NK-92 (cell line): ENCODE results near the gene POLR3A.

Experiments
- DNase-seq: peaks from one replicate; lab custom pipeline; 2025; ENCODE audit not compliant: unreplicated experiment; lab: John Stamatoyannopoulos, UW

Gene POLR3A

DNA sequence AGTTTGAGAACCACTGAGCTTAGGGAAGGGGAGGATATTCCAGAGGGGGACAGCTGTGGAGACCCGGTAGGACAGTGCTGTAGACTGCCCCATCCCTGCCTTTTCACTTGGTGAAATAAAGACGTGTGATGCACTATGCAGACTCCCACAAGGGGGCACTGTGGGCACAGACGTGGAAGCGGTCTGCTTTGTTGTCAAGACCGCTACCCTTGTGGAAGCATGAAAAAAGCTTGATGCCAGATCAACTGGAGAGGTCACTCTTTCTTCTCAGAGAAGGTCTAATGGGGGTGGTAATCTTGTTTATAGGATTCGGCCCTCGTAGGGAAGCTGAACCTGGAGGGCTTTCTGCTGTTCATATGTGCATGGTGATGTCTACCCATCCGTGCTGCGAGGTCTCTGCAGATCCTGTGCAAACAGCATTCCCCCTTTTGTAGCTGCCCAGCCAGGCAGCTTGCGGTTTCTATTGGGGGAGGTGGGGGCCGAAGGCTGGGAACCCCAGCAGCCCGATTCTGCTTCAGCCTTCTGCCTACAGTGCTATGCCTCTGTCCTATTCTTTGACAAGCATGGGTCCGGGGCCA is 18.1 kb upstream of the POLR3A start:
- no peak for DNase-seq

DNA sequence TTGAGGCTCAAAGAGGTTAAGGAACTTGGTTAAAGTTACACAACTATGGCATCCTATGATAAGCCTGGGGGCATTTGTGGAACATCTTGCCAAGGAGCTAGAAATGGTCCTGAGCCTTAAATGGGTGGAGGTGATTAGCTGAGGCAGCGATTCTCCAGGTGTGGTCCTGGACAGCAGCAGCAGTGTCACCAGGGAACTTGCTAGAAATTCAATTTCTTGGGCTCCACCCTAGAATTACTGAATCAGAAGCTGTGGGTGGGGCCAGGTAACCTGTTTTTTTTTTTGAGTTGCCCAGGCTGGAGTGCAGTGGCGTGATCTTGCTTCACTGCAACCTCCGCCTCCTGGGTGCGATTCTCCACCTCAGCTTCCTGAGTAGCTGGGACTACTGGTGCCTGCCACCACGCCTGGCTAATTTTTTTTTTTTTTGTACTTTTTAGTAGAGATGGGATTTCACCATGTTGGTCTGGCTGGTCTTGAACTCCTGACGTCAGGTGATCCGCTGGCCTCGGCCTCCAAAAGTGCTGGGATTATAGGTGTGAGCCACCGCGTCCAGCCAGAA is 17.5 kb upstream of the POLR3A start:
- no peak for DNase-seq

DNA sequence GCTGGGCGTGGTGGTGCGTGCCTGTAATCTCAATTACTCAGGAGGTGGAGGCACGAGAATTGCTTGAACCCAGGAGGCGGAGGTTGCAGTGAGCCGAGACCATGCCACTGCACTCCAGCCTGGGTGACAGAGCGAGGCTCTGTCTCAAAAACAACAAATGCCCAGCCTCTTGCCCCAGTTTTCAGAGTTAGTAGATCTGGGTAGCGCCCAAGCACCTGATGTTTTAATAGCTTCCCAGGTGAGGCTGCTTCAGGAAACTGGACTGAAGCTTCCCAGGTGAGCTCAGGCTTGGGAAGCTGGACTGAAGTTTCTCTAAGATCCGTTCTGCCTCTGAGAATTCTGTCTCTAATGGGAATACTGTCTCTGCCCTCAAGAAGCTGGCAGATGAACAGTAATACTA is 16.5 kb upstream of the POLR3A start:
- no peak for DNase-seq

DNA sequence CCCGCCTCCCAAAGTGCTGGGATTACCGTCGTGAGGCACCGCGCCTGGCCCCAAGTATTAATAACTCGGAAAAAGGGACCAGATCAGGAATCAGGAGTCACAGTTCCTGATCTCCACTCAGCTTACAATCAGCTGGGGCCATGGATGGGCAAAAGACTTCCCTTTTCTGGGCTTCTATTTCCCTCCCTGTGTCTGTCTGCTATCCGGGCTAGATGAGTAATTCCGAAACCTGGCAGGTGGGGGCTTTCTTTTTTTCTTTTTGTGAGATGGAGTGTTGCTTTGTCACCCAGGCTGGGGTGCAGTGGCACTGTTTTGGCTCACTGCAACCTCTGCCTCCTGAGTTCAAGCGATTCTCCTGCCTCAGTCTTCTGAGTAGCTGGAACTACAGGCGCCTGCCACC is 15.9 kb upstream of the POLR3A start:
- no peak for DNase-seq

DNA sequence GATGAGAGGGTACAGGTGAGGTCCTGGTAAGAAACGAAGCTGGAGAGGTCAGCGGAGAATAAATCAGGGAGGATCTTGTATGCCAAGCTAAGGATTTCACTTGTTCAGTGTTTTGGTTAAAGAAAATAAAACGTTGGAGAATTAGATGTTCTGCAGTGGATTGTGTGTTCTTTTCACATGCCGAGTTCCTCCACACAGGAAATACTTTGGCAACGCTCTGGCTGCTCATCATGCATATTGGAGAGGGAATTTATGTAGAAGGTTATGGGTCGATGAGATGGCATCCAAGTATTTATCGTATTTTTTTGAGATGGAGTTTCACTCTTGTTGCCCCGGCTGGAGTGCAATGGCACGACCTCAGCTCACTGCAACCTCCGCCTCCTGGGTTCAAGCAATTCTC is 15.4 kb upstream of the POLR3A start:
- DNase-seq: no peak

DNA sequence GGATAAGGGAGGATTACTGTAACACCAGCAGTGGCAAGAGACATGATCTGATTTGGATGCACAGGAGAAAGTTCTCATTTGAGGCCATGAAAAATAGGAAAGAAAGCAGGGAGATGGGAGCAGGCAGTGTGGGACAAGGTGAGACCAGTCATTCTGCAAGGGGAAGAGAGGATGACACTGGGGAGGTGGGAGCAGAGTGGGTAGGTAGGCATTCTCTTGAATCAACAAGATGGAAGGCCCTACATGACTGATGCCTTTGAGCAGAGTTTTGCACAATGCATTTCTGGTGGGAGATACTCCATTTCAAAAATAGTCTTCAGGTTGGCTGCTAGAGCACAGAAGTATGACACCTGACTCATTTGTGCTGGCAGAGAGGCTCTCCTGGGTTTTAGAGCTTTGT is 14.9 kb upstream of the POLR3A start:
- DNase-seq: no peak

DNA sequence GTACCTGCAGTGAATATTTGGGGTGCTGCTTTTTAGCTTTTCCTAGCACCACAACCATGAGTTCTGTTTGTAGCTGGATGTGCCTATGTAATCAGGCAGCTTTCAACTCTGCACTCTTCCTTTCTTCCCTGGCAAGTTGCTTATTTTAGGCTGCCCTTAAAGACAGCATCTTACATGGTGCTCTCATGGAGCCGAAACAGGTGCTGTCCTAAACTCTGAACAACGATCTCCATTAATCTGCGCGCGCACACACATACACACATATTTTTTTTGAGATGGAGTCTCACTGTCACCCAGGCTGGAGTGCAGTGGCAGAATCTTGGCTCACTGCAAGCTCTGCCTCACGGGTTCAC is 13.4 kb upstream of the POLR3A start:
- no peak for DNase-seq

DNA sequence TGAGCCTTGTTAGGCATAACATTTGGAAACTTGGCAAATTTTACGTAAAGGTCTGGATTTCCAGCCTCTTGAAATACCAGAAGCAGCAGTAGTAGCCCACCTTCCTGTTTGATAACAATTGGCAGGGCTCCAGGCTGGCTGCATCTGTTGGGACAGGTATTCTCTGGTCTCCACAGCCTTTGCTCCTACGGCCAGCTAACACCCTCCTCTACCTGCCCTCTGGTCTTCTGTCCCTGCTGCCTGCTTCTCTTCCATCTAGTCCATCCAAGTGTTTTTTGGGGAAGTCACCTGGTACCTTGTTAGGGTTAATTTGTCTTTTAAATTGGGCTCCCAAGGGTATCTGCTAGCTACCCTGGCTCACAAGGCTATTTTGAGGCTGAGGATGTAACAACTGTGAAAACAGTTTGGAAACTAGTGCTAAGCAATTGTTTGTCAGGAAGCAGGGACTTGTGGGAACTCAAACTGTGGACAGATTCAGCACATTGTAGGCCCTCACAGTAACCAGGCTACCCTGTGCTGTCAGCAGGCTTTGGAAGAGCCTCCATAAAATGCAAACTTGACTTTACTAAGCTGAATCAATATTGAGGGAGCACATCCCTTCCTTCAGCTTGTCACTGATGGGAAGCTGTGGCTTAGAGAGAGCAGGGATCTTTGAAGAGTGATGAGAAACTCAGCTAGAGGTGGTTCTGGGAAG is 12.9 kb upstream of the POLR3A start:
- DNase-seq: no peak

DNA sequence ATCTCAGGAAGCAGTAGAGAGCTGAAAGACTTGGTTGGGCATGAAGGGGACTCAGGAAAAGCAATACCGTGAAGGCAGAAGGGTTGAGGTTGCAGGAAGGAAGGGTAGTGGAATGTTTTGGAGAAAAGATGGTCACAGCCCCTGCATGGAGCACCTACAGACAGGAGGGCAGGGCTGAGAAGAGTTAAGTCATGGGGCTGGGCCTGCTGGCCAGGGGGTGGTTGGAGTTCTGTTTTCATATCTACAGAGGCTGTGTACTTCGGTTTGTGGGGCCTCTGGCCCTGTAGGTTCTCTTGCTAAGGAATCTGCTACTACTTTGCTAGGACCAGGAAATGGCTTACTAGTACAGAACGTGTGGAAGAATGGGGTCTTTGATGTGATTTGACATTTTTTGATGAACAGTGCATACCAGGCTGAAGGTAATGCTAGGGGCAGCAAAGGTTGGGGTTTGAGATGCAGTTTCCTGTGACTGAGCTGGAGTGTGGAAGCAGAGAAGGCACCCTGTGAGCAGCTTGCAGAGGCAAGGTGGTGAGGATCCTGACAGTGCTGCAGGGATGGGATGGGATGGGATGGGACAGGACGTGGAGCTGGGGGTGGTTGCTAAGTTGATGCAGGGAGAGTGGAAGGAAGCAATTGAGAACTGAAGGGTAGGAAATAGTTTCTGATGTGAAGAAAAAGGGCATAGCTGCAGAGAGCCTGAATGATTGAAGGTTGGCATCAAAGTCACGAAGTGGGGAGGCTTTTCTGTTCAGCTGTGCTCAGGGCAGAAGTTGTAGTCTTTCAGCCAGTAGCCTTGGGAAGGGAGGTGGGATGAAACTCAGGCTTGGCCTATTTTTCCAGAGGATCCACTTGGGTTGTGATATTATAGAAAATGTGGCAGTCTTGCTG is 12.1 kb upstream of the POLR3A start:
- no peak for DNase-seq

DNA sequence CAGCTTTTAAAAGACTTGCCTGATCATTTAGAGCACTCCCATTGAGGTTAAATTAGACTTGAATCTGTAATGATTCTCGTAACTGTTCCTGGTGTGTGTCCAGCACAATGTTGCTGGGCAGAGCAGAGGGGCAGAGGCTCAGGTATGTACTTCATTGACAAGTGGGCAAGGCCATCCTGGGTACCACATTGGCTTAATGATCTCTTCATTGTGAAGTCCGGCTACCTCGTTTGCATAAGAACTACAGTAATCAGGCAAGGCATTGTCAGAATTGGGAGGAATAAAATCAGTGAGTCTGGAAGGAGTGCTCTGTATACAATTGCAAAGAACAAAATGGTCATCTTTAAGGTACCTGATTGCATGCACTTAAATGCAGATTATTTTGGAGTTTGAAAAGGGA is 10.4 kb upstream of the POLR3A start:
- DNase-seq: no peak

DNA sequence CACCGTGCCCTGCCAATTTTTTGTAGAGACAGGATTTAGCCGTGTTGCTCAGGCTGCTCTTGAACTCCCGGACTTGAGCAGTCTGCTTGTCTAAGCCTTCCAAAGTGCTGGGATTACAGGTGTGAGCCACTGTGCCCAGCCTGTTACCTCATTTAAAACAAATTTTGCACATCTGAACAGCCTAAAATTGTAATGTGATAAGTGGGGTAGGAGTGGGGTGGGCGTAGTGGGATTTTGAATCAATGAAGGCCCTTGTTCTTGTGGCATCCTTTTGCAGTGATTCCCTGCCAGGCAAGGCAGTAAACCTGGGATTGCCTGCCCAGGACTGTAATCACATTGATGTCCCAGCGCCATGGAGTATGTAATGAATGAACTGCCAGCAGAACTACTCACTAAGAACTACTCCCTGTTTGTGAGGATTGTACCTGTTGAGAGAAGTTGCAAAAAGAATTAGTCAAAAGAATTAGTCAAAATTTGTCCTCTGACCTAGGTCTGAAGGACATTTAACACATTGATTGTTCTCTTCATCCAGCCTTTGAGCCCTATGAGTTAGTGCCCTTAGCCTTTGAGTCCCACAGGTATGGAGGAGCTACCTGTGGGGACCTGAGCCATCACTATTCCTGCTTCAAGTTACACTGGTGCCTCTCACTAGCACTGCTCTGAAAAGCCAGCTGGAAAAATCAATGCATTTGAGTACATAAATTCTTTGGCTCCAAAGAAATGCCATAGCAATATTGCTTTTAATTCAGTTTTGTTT is 9.7 kb upstream of the POLR3A start:
- no peak for DNase-seq

DNA sequence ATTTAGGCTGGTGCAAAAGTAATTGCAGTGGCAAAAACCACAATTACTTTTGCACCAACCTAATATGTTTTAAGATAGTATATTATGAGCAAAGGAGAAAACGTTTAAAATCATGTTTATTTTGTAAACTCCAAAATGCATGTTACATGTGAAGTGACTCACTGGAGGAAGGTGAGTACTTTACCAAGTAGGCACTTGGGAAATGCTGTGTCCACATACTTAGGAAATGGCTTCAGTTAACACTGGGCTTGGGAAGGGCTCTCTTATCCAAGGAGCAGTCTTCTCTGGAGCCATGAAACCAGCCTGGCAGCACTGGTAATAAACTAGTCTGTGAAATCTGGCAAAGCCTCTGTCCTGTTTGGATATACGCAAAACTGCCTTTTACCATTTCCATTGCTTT is 8.8 kb upstream of the POLR3A start:
- DNase-seq: no peak

DNA sequence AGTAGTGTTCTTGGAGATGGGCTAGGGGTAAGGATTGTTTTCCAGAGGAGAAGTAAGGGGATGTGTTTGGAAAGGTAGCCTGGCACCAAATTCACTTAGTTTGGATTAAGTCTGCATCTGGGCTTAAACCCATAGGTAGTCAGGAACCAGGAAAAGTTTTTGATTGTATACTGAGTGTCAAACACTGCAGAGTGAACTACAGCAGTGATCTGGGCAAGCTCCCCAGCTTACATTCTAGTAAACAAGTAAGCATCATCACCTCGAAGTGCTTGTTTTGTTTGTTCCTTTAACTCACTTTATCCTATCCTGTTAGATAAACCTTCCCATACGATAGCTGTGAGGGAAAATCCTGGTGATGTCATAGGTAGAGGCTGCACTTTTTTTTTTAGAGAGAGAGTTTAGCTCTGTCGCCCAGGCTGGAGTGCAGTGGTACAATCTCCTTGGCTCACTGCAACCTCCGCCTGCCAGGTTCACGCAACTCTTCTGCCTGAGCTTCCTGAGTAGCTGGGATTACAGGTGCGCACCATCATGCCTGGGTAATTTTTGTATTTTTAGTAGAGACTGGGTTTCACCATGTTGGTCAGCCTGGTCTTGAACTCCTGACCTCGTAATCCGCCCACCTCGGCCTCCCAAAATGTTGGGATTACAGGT is 6.7 kb upstream of the POLR3A start:
- DNase-seq: no peak

DNA sequence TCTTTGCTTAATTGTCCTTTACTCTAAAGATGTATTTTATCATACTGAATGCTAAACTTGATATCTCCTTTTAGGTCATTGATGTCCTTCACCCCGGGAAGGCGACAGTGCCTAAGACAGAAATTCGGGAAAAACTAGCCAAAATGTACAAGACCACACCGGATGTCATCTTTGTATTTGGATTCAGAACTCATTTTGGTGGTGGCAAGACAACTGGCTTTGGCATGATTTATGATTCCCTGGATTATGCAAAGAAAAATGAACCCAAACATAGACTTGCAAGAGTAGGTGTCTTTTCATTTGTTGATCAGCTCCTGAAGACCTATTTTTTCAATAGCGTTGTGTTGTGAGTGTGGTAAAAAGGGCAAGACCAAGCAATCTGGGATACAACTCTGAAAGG is 6.1 kb upstream of the POLR3A start:
- DNase-seq: no peak

DNA sequence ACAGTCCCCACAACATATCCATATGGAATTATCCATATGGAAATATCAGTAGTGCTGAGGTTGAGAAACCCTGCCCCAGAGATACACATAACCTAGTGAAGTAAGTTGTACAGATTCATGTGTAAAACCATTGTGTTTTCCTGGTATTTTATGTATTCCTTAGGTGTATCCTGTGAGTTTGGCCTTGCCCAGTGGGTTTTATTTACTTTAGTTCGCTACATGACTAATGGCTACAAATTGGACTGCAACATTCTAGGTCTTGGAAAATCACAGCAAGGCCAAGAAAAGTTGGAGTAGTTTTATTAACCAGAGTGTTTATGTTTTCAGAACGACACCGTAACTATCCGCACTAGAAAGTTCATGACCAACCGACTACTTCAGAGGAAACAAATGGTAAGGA is 5.7 kb upstream of the POLR3A start:
- no peak for DNase-seq

DNA sequence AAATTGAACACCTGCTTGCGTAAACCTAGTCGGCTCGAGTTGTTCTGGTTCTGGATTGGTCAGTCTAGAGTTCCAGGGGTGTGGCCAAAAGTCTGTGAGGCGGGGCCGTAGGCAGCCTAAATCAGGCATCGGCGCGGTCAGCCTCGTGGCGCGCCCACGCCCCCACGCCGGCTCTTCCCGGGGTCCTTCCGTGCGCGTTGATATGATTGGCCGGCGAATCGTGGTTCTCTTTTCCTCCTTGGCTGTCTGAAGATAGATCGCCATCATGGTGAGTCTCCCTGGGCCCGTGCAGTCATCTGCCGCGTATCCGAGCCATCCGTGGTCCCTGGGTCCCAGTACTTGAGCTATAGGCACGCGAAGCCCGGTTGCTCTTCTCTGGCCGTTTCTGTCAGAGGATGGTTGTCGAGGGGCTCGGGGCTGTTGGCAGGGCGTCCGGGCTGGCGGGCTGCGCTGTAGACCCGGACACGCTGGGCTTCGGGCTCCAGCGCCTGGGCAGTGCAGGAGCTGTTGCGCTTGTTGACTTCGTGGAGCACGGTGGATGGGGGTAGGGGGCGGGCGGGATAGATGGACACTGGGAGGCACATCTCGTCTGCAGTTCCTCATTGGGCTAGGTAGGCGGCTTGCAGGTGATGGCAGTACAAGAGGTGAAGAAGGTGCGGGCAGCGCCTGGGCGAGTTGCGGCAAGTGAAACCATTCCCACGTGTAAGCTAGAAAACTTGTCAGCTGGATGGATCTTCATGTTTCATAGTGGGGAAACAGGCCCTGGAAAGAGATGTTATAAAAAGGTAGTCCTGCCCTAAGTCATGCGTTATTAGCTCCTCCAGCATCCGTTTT is 4.5 kb upstream of the POLR3A start, which contains the start of gene RPS24:
Gene RPS24 (plus strand): TSS at position 227 of the 834 bp plus-strand sequence. CDS start 39 bp downstream, at position 266.
- DNase-seq: peak; percentile 51

DNA sequence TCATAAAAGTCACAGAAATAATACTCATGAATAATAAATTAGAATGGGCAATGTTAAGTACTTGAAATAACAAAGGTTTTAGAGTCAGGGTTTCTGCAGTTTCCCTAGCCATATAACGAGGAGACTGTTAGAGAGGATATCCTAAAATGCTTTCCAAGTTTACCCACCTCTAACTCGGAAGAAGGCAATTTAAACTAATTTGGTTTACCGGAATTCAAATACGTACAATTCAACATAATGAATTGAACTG is 4.0 kb upstream of the POLR3A start:
- DNase-seq: no peak

DNA sequence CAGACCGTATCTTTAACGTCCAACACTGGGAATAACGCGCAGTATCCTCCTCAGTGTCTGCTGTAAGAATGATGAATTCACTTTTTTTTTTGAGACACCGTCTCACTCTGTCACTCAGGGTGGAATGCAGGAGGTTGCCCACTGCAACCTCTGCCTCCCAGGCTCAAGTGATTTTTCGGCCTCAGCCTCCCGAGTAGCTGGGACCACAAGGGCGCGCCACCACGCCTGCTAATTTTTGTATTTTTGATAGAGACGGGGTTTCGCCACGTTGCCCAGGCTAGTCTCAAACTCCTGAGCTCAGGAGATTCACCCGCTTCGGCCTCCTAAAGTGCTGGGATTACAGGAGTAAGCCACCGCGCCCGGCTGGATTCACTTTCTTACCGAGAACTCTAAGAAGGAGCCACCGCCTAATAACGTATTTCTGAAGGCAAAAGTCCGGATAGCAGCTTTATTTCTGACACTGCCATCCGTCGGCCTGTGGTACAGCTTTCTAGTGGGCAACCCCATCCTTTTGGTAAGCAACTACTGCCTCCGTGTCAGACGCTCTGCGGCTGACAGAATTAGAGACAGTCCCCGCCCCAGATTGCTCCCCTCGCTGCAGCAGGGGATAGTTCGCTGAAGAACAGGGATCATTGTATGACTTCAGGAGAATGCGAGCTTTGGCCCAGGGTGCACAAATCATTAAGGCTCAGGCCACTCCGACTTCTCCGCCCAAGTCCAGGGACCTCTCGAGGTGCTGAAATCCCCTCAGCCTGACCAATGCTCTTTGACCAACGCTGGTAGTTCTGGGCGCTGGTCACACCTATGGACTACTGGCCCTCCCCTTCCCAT is 662 bp downstream of the POLR3A start:
- DNase-seq: no peak

DNA sequence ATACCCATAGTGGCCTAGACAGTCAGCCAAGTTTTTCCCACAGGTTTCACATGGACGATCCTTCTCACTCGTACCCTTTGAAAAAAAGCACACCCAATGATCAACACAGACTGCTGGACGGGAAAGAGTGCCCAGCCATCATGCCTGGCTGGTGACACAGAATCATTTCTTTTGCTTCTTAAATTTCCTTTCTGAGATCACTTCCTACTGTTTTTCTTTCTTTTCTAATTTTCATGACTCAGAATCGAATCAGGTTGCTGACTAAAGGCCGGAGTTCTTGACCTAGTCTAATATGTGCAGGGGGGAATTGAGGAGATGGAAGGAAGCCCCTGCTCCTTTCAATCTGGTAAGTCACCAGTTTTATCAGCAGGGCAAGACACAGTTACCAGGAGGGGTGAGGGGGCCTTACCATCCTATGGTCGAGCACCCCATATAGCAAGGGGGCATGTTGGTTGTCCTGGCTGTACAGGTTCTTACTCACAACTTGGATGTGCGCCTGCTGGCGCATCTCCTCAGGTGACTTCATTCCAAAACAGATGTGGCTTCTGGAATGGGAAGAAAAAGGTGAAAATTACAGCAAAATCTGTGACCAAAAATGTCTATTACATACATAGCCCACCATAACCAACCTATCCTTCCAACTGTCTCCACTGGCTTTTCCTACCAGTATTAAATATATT is 3.5 kb downstream of the POLR3A start:
- no peak for DNase-seq
